HG03045 (cell line): ENCODE measurements around the gene ANK3.
A peak's percentile ranks its signal among the peaks of the same experiment; 100 is the strongest.

Source experiments
- ATAC-seq: cut with Tn5 transposase; IDR thresholded peaks from one replicate; pipeline ENCODE4 v1.9.1; 2021; ENCODE audit warnings: mild to moderate bottlenecking, moderate library complexity; ENCODE audit not compliant: unreplicated experiment

The ANK3 gene

DNA sequence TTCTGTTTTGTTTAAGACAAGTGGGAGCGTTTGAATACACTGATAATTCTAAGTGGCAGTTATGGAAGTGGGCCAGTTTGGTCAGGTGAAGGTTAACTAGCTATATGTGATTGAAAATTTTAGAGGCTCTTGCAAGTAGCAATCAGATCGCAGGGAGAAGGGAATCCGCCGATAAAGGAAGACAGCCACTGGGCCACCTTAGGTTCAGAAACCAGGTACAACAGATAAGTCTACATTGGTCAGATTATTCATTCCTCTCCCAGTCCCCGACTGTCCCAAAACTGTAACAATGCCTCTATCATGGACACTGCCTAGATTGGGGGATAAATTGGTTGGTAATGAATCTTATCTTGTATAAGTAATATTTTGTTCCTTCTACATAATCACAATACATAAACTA lies 8.9 kb downstream of the ANK3 start:
- no peak for ATAC-seq

DNA sequence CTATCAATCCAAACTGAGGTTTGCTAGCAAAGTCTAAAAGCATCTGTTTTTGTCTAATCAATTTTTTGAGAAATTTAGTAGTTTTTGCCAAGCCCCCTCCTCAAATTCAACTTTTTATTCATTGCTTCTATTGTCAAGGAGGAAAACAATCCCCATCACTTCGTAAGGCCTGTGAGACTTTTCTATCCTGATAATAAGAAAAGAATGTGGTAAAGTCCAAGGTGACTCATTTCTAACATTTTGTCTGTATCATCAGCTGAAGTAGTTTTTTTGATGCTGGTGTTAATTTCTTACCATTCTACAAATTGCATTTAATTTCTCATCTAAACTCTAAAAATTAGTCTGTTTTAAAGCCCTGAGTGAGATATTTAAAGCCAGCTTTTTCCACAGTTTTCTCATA lies 11.7 kb downstream of the ANK3 start:
- no peak for ATAC-seq

DNA sequence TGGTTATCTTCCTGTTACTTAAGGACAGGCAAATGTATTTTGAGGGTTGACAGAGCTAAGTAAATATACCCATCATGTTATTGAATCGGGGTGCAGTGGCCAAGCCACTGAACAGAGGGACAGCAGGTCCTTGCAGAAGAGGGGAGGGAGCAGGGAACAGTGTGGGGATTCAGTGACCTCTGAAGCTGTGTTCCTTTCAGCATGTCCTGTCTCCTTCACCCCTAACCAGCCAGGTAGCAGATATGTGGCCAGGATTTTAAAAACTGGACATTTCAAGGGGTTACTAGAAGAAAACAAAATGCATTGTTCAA lies 12.7 kb downstream of the ANK3 start:
- no peak for ATAC-seq

DNA sequence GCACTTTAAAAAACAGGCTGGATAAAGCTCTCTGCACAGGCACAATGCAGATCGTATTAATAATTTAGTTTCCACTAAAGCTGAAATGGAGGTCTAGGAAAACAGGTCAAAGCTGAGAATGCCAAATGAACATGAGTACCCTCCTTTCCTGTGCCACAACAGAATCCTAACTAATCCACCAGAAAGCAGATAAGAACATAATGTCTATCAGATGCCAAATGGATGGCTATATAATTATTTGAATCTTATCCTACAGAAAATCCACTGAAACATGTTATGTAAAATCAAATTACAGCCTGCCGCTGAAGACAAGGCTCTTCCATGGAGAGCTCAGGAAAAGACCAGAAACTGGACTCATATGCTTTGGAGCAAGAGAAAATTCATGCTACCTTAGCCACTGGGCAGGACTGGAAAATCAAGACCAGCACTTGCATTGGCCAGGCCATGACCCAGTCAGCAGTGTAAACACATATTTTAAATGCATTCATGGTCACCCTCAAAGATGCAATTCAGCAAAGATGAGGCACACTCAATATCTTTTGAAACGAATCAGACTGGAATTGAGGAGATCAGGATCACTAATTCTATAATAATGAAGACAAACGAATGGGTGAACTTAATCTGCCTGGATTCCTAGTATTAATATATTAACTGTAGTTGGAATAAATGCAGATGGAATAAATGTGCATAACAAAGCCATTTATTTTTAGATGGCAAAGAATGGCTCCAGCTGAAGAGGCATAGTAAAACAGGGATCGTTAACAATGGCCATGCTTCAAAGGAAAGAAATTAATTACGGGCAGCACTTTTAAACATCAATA lies 13.2 kb downstream of the ANK3 start:
- ATAC-seq: no peak

DNA sequence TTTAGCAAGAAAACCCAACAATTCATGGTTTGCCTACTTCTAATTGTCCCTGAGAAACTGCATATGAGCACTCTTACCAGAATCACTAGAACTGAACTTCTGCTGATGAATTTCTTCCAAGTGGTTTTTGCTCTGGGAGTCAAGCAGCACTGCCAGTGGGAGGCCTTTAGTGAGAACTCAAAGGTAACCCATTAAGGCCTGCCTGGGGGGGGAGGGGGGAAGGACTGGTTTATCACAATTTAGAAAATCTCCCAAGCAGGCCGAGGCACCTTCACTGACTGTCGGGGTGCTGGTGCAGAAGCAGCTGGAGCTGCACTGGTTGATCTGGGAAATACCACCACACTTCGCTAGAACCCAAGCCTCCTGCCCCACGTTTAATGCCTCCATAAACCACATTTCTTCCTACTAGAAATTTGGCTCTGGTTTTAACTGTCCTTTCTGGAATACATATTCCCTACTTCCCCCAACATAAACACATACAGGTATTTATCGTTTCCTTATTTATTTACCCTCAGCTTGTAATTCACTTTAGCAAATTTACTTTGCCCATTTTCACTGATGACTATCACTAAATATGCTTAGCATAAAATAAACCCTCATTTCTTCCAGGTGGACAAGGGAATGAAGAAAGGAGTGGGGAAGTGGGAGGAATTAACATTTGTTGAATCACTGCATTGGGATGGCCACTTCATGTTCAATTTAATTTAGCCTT lies 14.2 kb downstream of the ANK3 start:
- ATAC-seq: no peak

DNA sequence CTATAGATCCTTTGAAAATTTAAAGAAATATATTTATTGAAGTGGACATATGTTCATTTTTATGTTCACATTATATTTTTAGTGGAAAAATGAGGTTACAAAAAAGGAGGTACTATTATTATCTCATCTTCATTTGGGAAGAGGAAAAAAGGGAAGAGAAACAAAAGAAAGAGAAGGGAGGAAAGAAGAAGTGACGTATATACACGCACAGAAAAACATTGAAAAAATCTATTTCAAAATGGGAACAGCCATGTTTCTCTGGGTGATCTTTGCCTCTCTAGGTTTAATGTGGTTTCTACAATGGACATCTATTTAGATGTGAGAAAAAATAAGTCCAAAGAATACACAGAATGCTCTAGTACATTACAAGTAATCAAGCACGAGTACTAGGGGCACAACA lies 14.8 kb downstream of the ANK3 start:
- no peak for ATAC-seq

DNA sequence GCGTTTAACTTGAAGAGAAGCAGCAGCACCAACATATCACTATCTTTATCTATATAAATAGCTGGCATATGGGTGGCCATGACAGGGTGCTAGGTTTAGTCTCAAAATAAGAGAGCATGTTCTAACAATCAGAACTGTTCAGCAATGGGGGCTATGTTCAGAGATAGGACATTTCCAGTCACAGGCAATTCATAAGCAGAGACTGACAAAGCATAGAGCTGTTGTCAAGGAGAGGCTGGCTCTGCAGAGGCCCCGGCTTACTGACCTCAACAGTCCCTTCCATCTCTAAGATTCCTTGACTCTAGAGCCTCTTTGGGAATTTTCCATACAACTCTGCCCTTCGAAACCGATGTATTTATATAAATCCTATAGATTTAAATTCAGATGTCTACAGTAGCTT lies 17.2 kb downstream of the ANK3 start:
- ATAC-seq: no peak

DNA sequence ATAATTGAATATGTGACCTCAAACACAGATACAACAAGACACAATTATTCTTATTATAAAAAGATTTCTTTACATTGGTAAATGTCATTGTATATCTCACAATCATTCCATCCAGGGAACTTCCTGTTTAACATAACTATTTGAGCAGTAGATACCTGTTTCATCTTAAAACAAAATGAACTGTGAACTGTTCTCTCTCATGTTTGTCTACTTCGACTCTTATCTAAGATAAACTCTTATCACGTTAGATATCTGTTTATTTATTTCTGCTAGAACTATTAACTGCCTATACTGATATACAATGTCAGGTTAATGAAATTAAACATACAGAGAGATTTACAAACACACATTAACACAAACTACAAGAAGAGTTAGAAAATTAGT lies 20.1 kb downstream of the ANK3 start:
- ATAC-seq: no peak

DNA sequence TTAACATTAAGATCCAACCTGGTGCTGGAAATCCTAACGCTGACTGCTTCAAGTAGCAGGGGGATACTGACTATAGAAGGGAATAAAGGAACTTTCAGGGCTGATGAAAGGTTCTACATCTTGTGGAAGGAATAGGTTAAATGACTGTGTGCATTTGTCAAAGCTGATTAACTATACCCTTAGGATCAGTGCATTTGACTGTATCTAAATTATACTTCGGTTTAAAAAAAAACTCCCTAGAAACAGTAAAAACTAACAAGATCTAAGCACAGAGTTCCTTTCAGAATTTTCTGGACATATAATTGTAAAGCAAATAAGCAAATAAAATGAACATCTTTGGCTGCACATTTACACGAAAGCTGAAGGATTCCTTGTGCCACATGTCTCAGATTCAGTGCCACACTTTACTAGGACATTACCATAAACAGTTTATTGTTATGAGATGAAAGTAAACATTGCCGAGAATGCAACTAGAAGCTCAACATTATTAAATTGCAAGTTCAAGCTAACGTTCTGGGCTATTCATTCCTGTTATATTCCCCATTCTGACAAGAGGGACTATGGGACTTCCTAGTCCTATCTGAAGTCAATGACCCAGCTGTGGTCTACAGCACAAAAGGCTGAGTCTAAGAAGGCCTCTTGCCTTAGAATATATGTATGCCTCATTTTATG lies 20.7 kb downstream of the ANK3 start:
- no peak for ATAC-seq

DNA sequence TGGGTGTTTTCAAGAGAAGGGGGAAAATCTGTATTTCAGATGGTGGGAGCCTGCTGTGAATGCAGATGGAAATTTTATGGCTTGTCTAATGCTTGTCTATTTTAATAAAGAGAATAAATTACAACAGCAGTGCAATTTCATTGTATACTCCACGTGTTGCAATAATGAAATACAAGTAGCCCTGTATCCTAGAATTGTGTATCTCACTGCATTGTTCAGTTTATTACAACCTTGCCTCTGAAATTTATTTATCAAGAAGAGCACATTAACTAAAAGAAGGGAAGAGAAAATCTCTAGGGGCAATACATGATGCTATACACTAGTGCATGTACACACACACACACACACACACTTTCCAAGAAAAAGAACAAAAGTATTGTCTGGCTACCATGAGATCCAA lies 21.8 kb downstream of the ANK3 start:
- ATAC-seq: no peak

DNA sequence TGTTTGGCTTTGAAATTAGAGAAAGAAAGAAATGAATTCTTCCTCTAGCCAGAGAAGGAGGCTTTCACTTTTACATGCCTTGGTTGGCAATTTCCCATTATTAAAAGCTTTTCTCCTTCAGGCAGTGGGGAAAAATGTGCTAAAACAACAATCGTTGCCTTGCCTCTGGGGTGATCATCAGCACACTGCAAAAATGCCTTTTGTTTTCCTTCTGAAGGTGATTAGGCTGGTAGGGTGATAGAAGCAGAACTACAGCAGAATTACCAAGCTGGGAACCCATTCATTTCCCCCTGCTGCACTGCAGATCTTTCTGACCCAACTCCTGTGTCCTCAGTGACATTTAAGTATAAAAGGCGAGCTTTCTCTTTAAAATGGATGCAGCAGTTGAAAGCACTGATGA lies 22.2 kb downstream of the ANK3 start:
- ATAC-seq: no peak

DNA sequence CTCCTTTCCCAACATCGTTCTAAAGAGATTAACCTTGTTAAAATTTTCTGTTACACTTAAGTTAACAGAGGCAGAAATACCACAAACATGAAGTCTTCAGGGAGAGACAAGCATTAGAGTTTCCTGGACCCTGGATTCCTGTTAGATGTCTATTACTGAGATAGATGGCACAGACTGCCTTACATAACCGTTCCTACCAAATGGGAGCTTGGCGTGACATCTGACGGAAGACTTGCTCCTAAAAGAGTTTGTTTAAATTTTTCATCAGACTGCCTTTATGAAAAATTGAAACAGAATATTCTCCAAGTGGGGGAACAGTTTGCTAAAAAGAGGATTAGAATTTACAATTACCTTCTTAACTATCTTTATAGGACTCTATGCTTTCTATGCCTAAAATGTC lies 22.7 kb downstream of the ANK3 start:
- no peak for ATAC-seq

DNA sequence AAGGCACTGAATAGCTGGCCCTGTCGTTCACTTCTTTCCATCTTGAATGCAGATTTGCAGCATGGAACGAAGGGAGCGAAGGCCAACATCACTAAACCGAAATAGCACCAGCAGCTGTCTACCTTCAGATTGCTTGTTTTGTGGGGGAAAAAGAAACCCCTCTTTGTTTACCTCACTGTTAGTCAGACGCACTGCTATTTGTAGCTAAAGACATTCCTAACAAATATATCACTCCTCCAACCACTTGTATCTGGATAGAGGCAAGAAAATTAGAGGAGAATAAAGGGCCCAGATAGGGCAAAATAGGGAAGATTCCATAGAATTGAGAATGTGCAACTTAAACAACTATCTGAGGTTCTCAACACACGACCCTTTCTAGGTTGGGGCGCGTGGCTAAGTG lies 26.5 kb downstream of the ANK3 start:
- no peak for ATAC-seq

DNA sequence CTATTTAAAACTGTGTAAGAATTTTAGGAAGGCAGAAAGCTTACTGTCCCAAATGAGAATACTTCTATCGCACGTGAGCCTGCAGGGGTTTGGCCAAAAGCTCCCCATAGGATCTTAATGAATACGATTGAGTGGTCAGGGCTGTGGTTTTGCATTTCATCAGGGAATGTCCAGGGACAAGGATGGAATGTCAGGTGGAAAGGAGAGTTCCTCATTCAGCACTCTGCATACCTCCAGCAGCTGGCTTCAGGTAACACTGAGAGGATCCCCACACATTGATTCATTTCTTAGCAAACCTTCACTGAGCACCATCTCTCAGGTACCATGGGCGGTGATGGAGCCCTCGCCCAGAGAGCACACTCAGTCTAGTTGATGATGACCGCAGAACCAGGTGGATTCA lies 27.2 kb downstream of the ANK3 start:
- no peak for ATAC-seq

DNA sequence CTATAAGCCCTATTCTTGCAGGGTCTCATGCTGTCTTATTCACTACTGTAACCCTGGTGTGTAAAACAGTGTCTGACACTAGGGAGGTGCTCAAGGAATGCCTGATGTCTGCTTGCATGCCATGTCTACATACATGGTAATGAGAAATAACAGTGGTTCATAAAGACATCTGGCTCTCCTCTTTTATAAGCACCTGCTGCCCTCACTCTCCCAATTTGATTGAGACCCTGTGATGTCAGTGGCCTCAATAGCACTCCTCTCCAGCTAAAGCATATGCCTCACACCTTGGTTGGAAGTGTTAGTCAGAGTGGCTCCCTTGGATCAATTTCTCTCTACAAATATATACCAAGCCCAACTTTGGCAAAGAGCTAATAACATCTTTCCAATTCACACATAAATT lies 30.6 kb downstream of the ANK3 start:
- ATAC-seq: no peak

DNA sequence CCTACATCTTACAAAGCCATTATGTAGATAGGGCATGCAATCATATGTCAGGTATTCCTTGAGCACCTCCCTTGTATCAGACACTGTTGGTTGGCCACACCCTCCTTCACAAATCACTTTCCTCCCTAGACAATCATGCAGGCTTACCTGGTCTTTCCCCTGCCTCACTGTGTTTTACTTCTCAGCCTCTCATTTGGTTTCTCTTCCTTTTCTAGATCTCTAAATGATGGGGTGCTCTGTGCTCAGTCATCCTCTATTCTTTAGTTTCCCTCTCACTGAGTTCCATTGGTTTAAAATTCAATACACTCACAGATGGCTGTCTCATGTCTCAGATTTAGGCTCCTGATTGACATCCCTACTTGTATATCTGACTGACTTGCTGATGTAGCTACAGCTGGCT lies 31.4 kb downstream of the ANK3 start:
- peak; percentile 92 for ATAC-seq

DNA sequence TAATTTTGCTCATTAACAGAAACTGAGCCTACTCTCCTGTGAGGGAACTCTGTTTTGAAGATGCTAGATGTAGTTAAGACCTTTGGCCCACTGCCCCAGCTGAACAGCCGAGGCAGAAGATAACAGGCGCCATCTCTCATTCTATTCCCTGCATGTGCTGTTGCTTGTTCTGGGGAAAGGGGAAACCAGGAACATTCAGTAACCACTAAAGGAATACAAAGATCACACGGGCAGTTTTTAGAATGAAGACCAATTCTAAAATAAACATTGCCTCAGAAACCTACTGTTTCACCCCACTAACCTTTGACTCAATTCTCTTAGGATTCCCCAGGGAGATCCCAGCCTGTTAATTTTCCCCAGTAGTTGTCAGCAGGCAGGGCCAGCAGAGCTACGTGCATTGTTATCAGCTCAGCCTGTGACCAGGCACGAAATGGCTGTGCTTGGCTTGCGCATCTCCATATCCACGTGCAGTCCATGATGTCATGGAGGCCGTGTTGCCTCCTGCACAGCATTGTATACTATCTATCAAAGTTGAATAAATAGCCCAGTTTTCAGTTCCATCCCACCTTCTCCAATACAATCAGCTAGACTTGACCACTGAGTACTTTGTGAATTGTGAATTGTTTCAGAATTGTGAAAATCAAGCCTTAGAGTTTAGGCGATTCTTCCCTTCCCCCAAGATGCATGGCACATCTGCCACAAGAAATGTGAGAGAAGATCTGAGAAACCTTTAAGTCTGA lies 36.0 kb downstream of the ANK3 start:
- no peak for ATAC-seq

DNA sequence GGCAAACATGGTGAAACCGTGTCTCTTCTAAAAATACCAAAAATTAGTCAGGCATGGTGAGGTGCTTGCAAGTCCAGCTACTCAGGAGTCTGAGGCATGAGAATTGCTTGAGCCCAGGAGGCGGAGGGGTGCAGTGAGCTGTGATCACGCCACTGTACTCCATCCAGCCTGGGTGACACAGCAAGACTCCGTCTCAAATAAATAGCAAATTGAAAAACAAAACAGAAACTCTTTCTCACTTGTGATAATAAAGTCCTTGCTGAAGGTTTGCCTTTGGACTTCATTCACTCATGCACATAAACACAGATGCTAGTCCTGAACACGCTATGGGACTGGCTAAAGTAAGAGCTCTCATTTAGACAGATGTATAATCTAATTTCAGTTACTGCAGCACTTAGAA lies 37.6 kb downstream of the ANK3 start:
- peak; percentile 53 for ATAC-seq

DNA sequence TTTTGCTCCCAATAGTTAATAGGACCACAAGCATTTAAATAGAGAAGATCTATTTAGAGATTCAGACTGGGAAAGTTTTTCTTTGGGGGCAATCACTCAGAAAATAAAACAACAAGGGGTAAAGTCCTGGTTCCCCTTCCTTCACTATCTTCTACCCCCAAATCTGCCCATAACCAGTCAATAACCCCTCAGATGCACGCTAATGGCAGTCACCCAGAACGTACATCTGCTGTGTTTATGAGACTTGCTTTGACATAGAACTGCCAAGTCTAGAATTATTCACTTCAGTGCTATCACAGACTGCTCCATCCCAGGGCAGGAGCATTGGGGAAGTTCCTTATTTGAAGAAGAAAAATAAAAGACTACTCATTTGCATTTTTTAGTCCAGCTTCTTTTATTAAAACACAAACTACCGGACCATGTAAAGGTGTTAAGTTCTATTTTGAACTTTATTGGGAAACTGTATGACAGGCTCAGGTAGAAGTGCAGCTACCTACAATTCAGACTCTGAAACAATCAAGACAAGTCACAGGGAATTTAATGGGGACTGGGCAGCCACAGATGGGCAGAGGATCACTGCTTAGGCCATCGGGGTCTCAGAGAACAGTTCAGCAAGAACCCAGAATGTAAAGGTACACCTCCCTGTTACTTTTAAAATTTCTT lies 38.4 kb downstream of the ANK3 start:
- no peak for ATAC-seq

DNA sequence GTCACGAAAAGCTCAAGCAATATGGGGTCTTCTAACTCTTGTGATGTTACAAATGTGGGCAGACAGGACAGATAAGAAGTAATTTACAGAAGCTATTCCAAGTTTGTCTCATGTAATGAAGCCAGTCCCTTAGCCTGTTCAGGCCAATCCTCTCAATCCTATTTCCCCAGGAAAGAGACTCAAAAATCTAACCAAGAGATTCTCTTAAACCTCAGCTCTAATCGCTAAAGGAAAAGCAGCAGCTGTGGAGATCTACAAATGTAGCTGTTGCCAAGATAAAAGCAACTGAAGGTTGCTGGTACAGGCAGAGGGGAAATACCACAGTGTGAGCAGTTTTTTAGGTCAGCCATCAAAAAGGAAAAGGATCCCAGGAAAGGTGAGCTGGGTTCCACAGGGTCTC lies 39.3 kb downstream of the ANK3 start:
- no peak for ATAC-seq

DNA sequence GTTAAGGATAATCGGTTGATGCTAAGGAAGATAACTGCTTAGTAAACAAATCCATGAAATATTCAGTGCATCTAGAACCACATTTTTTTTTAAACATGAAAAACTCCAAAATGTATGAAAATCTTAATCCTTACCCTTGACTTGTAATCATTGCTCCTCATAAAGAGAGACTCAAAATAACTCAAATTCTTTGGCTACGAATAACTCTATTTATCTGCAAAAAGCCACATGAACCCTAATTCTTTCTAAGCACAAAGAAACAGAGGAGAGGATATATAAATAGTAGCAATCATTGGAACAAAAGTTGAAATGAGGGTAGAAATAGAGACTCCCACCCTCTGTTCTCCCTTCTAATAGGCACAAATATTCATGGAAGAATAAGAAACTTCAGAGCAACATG lies 40.2 kb downstream of the ANK3 start:
- ATAC-seq: no peak
